ENCODE measurements around the gene PTOV1. TPM values are rescaled to one million over a fixed set of nuclear protein-coding genes. Genes with fewer than 3 reads are reported as not detected.

Gene PTOV1
- total RNA-seq, 1 donor from 2014 or later = 231 TPM

DNA sequence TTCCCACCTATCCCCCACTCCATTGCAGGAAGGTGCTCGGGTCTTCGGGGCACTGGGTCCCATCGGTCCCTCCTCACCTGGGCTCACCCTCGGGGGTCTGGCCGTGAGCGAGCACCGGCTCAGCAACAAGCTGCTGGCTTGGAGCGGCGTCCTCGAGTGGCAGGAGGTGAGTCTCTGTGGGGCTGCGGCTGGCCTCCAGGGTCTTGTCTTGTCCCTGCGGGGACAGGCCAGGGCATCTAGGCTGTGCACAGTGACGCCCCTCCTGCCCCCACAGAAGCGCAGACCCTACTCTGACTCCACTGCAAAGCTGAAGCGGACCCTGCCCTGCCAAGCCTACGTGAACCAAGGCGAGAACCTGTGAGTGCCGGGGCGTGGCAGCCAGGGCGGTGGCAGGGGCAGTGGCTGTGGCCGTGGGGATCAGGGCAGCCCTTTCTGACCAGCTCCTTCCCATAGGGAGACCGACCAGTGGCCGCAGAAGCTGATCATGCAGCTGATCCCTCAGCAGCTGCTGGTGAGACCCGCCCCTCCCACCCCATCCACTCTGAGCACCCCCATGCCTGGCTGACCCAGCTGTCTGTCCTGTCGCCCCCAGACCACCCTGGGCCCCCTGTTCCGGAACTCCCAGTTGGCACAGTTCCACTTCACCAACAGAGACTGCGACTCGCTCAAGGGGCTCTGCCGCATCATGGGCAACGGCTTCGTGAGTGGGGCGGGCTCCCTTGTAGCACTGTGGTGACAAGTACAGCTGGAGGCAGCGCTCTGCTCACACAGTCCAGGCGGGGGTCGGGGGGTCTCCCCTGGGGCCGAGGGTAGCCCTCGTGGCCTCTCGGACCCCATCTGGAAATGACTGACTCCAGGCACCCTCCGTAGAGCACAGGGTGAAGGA is 3.7 kb downstream of the PTOV1 start:
- TF ChIP-seq, protein P1, sequence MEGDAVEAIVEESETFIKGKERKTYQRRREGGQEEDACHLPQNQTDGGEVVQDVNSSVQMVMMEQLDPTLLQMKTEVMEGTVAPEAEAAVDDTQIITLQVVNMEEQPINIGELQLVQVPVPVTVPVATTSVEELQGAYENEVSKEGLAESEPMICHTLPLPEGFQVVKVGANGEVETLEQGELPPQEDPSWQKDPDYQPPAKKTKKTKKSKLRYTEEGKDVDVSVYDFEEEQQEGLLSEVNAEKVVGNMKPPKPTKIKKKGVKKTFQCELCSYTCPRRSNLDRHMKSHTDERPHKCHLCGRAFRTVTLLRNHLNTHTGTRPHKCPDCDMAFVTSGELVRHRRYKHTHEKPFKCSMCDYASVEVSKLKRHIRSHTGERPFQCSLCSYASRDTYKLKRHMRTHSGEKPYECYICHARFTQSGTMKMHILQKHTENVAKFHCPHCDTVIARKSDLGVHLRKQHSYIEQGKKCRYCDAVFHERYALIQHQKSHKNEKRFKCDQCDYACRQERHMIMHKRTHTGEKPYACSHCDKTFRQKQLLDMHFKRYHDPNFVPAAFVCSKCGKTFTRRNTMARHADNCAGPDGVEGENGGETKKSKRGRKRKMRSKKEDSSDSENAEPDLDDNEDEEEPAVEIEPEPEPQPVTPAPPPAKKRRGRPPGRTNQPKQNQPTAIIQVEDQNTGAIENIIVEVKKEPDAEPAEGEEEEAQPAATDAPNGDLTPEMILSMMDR (IDR thresholded peaks at IDR 0.05; ENCODE audit: unreplicated experiment) = no peak
- DNase-seq (ENCODE audit: low spot score) = no peak
- Mint-ChIP-seq H3K4me1 (ENCODE audit: unreplicated experiment) (peaks cover 22% of the 10 kb centered on the region), H3K36me3 (ENCODE audit: low read depth, unreplicated experiment) (peaks cover 37% of the 10 kb centered on the region), H3K4me3 (ENCODE audit: unreplicated experiment) (no peak overlapping the region), H3K27me3 (ENCODE audit: unreplicated experiment) (peaks cover 39% of the 10 kb centered on the region), H3K9me3 (ENCODE audit: unreplicated experiment) (no peaks in the 10 kb centered on the region), H3K27ac (ENCODE audit: unreplicated experiment) (no peak overlapping the region)

DNA sequence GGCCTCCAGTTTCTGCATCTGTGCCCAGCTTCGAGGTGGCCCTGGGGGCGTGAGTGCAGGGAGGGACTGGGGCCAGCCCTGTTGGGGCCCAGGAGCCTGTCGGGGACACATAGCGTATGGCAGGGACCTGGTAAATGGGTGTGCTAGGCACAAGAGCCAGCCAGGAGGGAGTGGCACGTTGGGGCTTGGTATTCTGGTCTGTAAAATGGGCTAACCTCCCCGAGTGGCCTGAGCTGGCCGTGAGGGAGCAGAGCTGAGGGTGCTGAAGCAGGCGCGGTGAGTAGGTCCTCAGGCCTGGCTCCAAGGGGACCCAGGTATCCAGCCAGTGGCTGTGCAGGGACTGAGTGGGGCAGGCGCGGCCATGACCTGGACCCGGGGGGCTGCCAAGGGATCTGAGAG is 4.3 kb downstream of the PTOV1 start:
- no peak overlapping the region for H3K27ac Mint-ChIP-seq (ENCODE audit: unreplicated experiment)
- no peak for DNase-seq (ENCODE audit: low spot score)
- H3K4me3 Mint-ChIP-seq (ENCODE audit: unreplicated experiment) = peak overlapping the region; percentile 69
- peaks cover 16% of the 10 kb centered on the region for H3K4me1 Mint-ChIP-seq (ENCODE audit: unreplicated experiment)
- peaks cover 30% of the 10 kb centered on the region for H3K36me3 Mint-ChIP-seq (ENCODE audit: low read depth, unreplicated experiment)
- TF ChIP-seq, protein P1 (IDR thresholded peaks at IDR 0.05; ENCODE audit: unreplicated experiment) = no peak
- no peaks in the 10 kb centered on the region for H3K9me3 Mint-ChIP-seq (ENCODE audit: unreplicated experiment)
- H3K27me3 Mint-ChIP-seq (ENCODE audit: unreplicated experiment) = peaks cover 33% of the 10 kb centered on the region

DNA sequence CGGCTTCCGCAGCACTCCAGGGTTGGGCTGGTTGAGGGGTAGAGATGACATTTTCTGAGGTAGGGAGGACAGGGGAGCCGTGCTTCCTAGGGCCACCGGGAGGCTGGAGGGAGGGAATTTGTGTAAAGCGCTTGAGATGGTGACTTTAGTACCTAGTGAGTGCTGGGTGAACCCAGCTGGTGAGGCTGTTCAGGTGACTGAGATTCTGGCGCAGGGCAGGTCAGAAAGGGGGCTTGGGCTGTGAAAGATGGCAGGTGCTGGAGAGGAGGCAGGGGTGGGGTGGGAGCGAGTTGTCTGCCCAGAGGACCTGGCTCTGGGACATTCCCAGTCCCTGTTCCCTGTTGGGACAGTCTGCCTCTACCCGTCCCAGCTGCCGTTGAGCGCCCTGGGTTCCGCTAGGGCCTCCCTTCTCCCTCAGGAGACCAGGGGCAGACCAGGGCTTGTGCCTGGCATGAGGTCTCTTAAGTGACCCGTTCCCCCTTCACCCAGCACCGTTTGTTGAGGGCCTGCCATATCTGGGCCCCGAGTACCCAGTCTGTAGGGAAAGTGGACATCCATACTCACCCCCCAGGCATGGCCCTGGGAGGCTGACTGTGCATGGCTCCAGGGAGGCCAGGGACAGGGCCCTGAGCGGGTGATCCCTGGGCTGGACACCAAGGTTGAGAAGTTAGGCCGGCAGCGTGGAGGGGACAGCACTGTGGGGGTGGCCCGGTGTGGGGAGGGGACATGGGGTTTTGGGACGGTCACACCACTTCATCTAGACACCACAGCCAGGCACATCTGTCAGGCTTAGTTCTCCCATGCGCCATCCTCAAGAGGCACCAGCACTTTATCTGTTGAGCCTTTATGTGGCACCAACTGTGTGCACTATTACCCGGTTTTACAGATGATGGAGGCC is 5.0 kb downstream of the PTOV1 start:
- H3K27ac Mint-ChIP-seq (ENCODE audit: unreplicated experiment) = peak overlapping the region; percentile 70
- peaks cover 15% of the 10 kb centered on the region for H3K4me1 Mint-ChIP-seq (ENCODE audit: unreplicated experiment)
- H3K27me3 Mint-ChIP-seq (ENCODE audit: unreplicated experiment) = peaks cover 29% of the 10 kb centered on the region
- no peaks in the 10 kb centered on the region for H3K9me3 Mint-ChIP-seq (ENCODE audit: unreplicated experiment)
- H3K36me3 Mint-ChIP-seq (ENCODE audit: low read depth, unreplicated experiment) = peaks cover 29% of the 10 kb centered on the region
- H3K4me3 Mint-ChIP-seq (ENCODE audit: unreplicated experiment) = peak overlapping the region; percentile 69
- no peak for DNase-seq (ENCODE audit: low spot score)
- TF ChIP-seq, protein P1 (IDR thresholded peaks at IDR 0.05; ENCODE audit: unreplicated experiment) = no peak

DNA sequence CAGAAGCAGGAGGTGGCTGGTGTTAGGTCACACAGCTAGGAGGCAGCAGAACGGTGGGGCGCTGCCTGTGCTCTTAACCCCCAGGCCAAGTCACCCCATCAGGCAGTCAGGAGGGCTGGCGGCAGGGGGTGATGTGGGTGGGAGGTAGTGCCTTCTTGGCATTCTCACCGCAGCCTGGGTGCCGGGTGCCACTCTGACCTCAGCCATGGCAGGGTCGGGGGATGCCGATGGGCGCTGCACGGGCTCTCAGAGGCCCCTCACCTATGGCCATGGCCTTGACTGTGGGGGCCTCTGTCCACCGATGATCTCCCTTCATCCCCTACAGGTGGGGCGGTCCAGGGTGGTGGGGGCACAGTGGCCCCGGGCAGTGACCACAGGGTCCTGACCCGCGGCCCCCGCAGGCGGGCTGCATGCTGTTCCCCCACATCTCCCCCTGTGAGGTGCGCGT is 5.6 kb downstream of the PTOV1 start:
- Mint-ChIP-seq H3K36me3 (ENCODE audit: low read depth, unreplicated experiment) (peaks cover 29% of the 10 kb centered on the region), H3K27ac (ENCODE audit: unreplicated experiment) (peak overlapping the region; percentile 70), H3K9me3 (ENCODE audit: unreplicated experiment) (no peaks in the 10 kb centered on the region), H3K27me3 (ENCODE audit: unreplicated experiment) (peaks cover 31% of the 10 kb centered on the region), H3K4me3 (ENCODE audit: unreplicated experiment) (no peak overlapping the region), H3K4me1 (ENCODE audit: unreplicated experiment) (peaks cover 15% of the 10 kb centered on the region)
- no peak for DNase-seq (ENCODE audit: low spot score)
- TF ChIP-seq, protein P1 (IDR thresholded peaks at IDR 0.05; ENCODE audit: unreplicated experiment) = no peak

Data from endothelial cell (in vitro differentiated cells).